Measurements from ENCODE around the gene ARHGEF19.
"Not testable (repeated sequence)": the region's sequence is repeated elsewhere in the genome, so short reads cannot be mapped to it uniquely, and the experiment has no call there.

The ARHGEF19 gene

GRCh38 chr1:16222716-16223115 lies 10.3 kb upstream of the ARHGEF19 start:
- in situ Hi-C loops (cut with MboI; ENCODE audit: low sequenced_read_pairs): not testable (repeated sequence)

- in situ Hi-C loops (cut with MboI; ENCODE audit: low sequenced_read_pairs): no loop called here
Measured at GRCh38 chr1:16221499-16221898, 9.0 kb upstream of the ARHGEF19 start.

GRCh38 chr1:16219968-16220500 lies 7.6 kb upstream of the ARHGEF19 start:
- in situ Hi-C loops (cut with MboI; ENCODE audit: low sequenced_read_pairs): no loop called here

GRCh38 chr1:16218674-16219071 lies 6.2 kb upstream of the ARHGEF19 start:
- in situ Hi-C loops (cut with MboI; ENCODE audit: low sequenced_read_pairs): no loop called here

- in situ Hi-C loops (cut with MboI; ENCODE audit: low sequenced_read_pairs): no loop called here
Measured at GRCh38 chr1:16218014-16218673, 5.7 kb upstream of the ARHGEF19 start.

GRCh38 chr1:16217061-16217785 lies 4.8 kb upstream of the ARHGEF19 start:
- in situ Hi-C loops (cut with MboI; ENCODE audit: low sequenced_read_pairs): no loop called here

- in situ Hi-C loops (cut with MboI; ENCODE audit: low sequenced_read_pairs): no loop called here
Measured at GRCh38 chr1:16215882-16216753, 3.7 kb upstream of the ARHGEF19 start.

- in situ Hi-C loops (cut with MboI; ENCODE audit: low sequenced_read_pairs): not testable (repeated sequence)
Measured at GRCh38 chr1:16215240-16215639, 2.8 kb upstream of the ARHGEF19 start.

GRCh38 chr1:16213544-16213943 lies 1.1 kb upstream of the ARHGEF19 start:
- in situ Hi-C loops (cut with MboI; ENCODE audit: low sequenced_read_pairs): not testable (repeated sequence)

- in situ Hi-C loops (cut with MboI; ENCODE audit: low sequenced_read_pairs): no loop called here
Measured at GRCh38 chr1:16213013-16213412, 561 bp upstream of the ARHGEF19 start.

GRCh38 chr1:16211824-16212223 lies 628 bp downstream of the ARHGEF19 start:
- in situ Hi-C loops (cut with MboI; ENCODE audit: low sequenced_read_pairs): no loop called here

- in situ Hi-C loops (cut with MboI; ENCODE audit: low sequenced_read_pairs): no loop called here
Measured at GRCh38 chr1:16210581-16210980, 1.9 kb downstream of the ARHGEF19 start.

- in situ Hi-C loops (cut with MboI; ENCODE audit: low sequenced_read_pairs): no loop called here
Measured at GRCh38 chr1:16209847-16210407, 2.5 kb downstream of the ARHGEF19 start.

GRCh38 chr1:16209132-16209846 lies 3.2 kb downstream of the ARHGEF19 start:
- in situ Hi-C loops (cut with MboI; ENCODE audit: low sequenced_read_pairs): no loop called here

GRCh38 chr1:16208270-16208987 lies 4.0 kb downstream of the ARHGEF19 start:
- in situ Hi-C loops (cut with MboI; ENCODE audit: low sequenced_read_pairs): no loop called here

GRCh38 chr1:16207318-16208269 lies 4.9 kb downstream of the ARHGEF19 start:
- in situ Hi-C loops (cut with MboI; ENCODE audit: low sequenced_read_pairs): no loop called here

- in situ Hi-C loops (cut with MboI; ENCODE audit: low sequenced_read_pairs): no loop called here
Measured at GRCh38 chr1:16206547-16207317, 5.7 kb downstream of the ARHGEF19 start.
